Ovary (tissue), 9 donors: Measurements from ENCODE around the gene BIRC7. TPM values are rescaled to one million over a fixed set of nuclear protein-coding genes. Genes with fewer than 3 reads are reported as not detected.
A peak's percentile ranks its signal among the peaks of the same experiment; 100 is the strongest.

Experiments
- DNase-seq, 5 donors: peaks; one replicate each; pipeline ENCODE4 v3.0.0-alpha.2; 2019 to 2020
- H3K27ac ChIP-seq, 2 donors: fragments of 200-600 bp; one replicate each; pipeline versions ENCODE4 v1.5.1 to v1.8.0; 2019 to 2022
- H3K27me3 ChIP-seq: fragments of 200-600 bp; one replicate; pipeline ENCODE4 v1.8.0; 2022
- H3K36me3 ChIP-seq: fragments of 200-600 bp; sonication (generic); one replicate; pipeline ENCODE4 v1.5.1; 2019
- H3K4me1 ChIP-seq: one replicate; pipeline ENCODE4 v1.8.1; 2013; ENCODE audit warnings: mild to moderate bottlenecking, moderate library complexity; ENCODE audit not compliant: insufficient read depth
- H3K4me3 ChIP-seq: fragments of 200-600 bp; sonication (generic); one replicate; pipeline ENCODE4 v1.5.1; 2017
- H3K9me3 ChIP-seq, 2 donors: fragments of 200-600 bp in 1 of 2; sonication (generic) in 1 of 2; one replicate each; pipeline versions ENCODE4 v1.5.1 to v1.8.1; 2013 to 2019; ENCODE audit warnings: mild to moderate bottlenecking in 1 of 2, moderate library complexity in 1 of 2
- CTCF ChIP-seq, 3 donors: fragments of 450-650 bp in 2 of 3; fragments of 200-600 bp in 1 of 3; IDR thresholded peaks; one replicate each; pipeline versions ENCODE4 v1.5.1 to v1.8.0; 2016 to 2022; ENCODE audit warnings: antibody characterized with exemption in 3 of 3, mild to moderate bottlenecking in 1 of 3
- EP300 ChIP-seq: sonication (generic); formaldehyde crosslinking; IDR thresholded peaks from one replicate; pipeline ENCODE4 v1.6.1; 2017; ENCODE audit warnings: antibody characterized with exemption
- POLR2A ChIP-seq: fragments of 450-650 bp; IDR thresholded peaks from one replicate; pipeline ENCODE4 v1.6.1; 2017; ENCODE audit warnings: antibody characterized with exemption, mild to moderate bottlenecking, moderate library complexity
- WGBS, 3 donors: extraction: QIAGEN DNeasy Blood & Tissue Kit in 1 of 3; methylation state at CpG; one replicate each; pipeline versions ENCODE4 v1.1.5 to v1.1.7; 2013 to 2017; 5-methylcytosine and 5-hydroxymethylcytosine counted together
- intact Hi-C, 4 donors: fragments of 100-400 bp; cut with DNase I; formaldehyde crosslinking; loops; one replicate each; pipeline versions ENCODE4 v1.11.0 to v1.15.1; 2022 to 2023
- polyA plus RNA-seq, 2 donors: library from polyadenylated mRNA; stranded (reverse); fragments of 200-250 nt in 1 of 2; fragments of 350-450 nt in 1 of 2; fragmentation: Illumina TruSeq in 1 of 2; extraction: RNeasy Lipid Tissue Mini Kit (QIAGEN cat#74804) in 1 of 2; gene quantifications; one replicate each; pipeline ENCODE4 v1.2.3, GENCODE V29; 2013 to 2014
- total RNA-seq, 7 donors: library from RNA; depleted of rRNA in 2 of 7; stranded (reverse); fragments of >200 nt in 2 of 7; fragmentation: NEBNext Ultra II Directional in 3 of 7; extraction: Animal tissue kit (Norgen Biotek cat#: 25700) in 3 of 7; gene quantifications; one replicate each; pipeline versions ENCODE4 v1.1.0 to v1.2.4, GENCODE V29; 2016 to 2023
- donor health status: DM: no; HTN: no; CAD: no; lungs with moderate emphysema.
- donor health status: DM: no; HTN: no; CAD: no.
- donor health status: Bipolar disorder and iron deficiency.
- donor health status: DM: yes; HTN: yes; CAD: no.
- donor health status: DM: no; HTN: no; CAD: no.
- donor health status: DM: yes; HTN: yes; CAD: no.

The BIRC7 gene
- total and polyA plus RNA-seq, 9 donors, result 0.60 to 1.1 TPM; not detected in 7

DNA sequence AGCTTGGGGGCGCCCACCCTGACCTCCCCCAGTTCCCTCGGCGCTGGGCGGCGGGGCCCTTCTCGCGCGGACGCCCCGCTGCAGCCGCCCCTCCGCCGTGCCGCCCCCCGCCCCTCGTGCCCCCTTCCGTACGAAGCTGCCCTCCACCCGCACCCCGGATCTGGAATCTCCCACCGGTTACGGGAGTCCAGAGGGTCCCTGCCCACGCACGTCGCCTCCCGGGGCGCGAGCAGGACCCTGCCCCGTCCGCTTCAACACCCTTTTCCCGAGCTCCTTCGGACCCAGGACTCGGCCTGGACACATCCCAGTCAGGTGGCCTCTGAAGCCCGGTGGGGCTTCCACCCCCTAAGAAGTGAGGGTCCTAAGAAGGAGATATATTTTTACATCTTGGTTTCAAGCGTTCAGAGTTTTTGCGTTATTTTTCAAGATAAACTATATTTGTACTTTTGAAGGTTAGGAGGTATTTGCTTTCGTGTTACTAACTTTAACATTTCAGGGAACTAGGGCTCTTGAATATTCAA is 37.4 kb downstream of the BIRC7 start:
- TF ChIP-seq EP300, result no peak
- no peak for TF ChIP-seq CTCF (IDR thresholded peaks at IDR 0.05)
- TF ChIP-seq POLR2A, result no peak
- intact Hi-C loops, result no loop called here
- WGBS, 3 donors, result 1 to 3% (median 1%) methylated on average over 22 to 37 of the region's 37 CpGs
- peak overlapping the region; percentile 93 for H3K4me3 ChIP-seq
- H3K4me1 ChIP-seq, result peaks cover 8% of the 10 kb centered on the region
- no peaks in the 10 kb centered on the region for H3K36me3 ChIP-seq
- H3K27me3 ChIP-seq, result no peaks in the 10 kb centered on the region
- no peak overlapping the region for H3K27ac ChIP-seq
- no peak for DNase-seq
- H3K9me3 ChIP-seq, result no peaks in the 10 kb centered on the region

DNA sequence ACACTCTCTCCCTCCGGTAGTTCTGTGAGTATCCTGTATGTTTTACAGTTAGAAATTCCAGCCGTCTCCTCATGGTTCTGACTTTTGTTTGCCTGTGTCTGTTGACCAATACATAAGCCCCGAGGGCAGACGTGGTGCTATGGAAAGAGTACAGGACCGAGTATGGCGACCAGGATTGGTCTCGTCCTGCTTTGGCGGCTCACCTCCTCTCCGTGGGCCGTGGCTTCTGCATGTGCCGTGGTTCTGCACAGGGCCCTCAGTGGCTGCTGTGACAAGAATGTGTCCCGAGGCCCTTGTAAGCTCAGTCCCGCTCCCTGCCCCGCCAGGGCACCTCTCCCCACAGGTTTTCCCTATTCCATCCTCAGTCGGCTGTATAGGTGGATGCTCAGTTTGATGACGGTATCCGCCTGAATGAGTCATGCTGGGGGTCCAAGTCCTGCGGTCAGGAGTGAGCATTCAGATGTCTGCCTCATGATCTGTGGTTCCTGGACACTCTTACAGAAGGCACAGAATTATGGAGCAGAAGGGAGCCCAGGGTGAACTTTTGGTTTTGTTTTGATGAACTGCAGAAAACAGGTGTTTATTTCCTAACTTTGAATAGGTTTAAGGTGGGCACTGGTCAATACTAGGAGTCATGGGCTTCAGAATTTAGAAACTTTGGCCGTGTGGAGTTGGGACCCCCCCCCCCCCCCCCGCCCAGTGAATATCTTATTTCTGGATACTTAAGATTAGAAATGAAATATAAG is 38.1 kb downstream of the BIRC7 start:
- 18 to 24% (median 21%) methylated on average over 19 to 20 of the region's 20 CpGs for WGBS, 3 donors
- DNase-seq, result no peak

GRCh38 chr20:63274381-63275228 is 38.9 kb downstream of the BIRC7 start:
- no peak for TF ChIP-seq POLR2A
- no peak for TF ChIP-seq EP300
- TF ChIP-seq CTCF (IDR thresholded peaks at IDR 0.05), result no peak
- Histone ChIP-seq H3K9me3 (no peaks in the 10 kb centered on the region), H3K4me1 (peaks cover 8% of the 10 kb centered on the region), H3K27ac (no peak overlapping the region), H3K27me3 (no peaks in the 10 kb centered on the region), H3K4me3 (no peak overlapping the region), H3K36me3 (no peaks in the 10 kb centered on the region)
- intact Hi-C loops, result loop anchor here in 1 of 4 donors (5.0 kb wide), 1 partner anchor 343 kb away; no protein-coding TSS in a partner anchor
- 63 to 72% (median 65%) methylated on average over 17 of the region's 17 CpGs for WGBS, 3 donors
- DNase-seq, result no peak

More for the DNA sequence above, 38.1 kb downstream of the BIRC7 start:
- Histone ChIP-seq H3K4me1 (peaks cover 8% of the 10 kb centered on the region), H3K4me3 (peak overlapping the region; percentile 93), H3K27me3 (no peaks in the 10 kb centered on the region), H3K9me3 (no peaks in the 10 kb centered on the region), H3K27ac (no peak overlapping the region), H3K36me3 (no peaks in the 10 kb centered on the region)
- intact Hi-C loops, result no loop called here
- TF ChIP-seq CTCF (IDR thresholded peaks at IDR 0.05), result no peak
- no peak for TF ChIP-seq POLR2A
- no peak for TF ChIP-seq EP300

DNA sequence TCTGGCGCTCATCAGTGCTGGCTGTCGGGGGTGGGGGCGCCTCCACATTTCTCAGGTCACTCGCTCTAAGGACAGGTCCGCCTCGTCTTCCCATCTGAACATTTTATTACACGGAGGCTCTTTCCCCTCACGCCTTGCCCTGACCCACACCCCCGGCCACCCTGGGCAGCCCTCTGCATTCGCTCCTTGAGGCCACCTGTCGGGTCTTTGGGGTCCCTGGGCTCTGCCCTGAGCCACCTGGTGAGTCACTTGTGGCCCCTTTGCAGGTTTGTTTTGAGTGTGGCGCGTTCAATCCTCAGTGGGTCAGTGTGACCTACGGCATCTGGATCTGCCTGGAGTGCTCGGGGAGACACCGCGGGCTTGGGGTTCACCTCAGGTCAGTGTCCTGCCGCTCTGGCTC is 40.1 kb downstream of the BIRC7 start:
- WGBS, 3 donors, result 72 to 77% (median 73%) methylated on average over 18 of the region's 18 CpGs
- DNase-seq, result no peak
- intact Hi-C loops, result loop anchor here in 1 of 4 donors (5.0 kb wide), 1 partner anchor 341 kb away; no protein-coding TSS in a partner anchor

More for the DNA sequence above, 40.1 kb downstream of the BIRC7 start:
- Histone ChIP-seq H3K9me3 (no peaks in the 10 kb centered on the region), H3K4me1 (peaks cover 8% of the 10 kb centered on the region), H3K27ac (no peak overlapping the region), H3K4me3 (no peak overlapping the region), H3K36me3 (no peaks in the 10 kb centered on the region), H3K27me3 (no peaks in the 10 kb centered on the region)
- no peak for TF ChIP-seq CTCF (IDR thresholded peaks at IDR 0.05)
- no peak for TF ChIP-seq EP300
- no peak for TF ChIP-seq POLR2A
